H1 (cell line): Measurements from ENCODE around the gene STK16. TPM values are rescaled to one million over a fixed set of nuclear protein-coding genes. Genes with fewer than 3 reads are reported as not detected.

Source experiments
- BACH1 ChIP-seq: IDR thresholded peaks from 2 replicates; pipeline ENCODE4 v1.6.1; 2012; ENCODE audit warnings: low read length, improper control_type of control experiment
- BRCA1 ChIP-seq: IDR thresholded peaks from 2 replicates; pipeline ENCODE4 v1.6.1; 2012; ENCODE audit warnings: low read depth, low read length, improper control_type of control experiment
- CEBPB ChIP-seq: IDR thresholded peaks from 2 replicates; pipeline ENCODE4 v1.6.1; 2012; ENCODE audit warnings: low read depth, low read length
- CHD1 ChIP-seq: IDR thresholded peaks from 2 replicates; pipeline ENCODE4 v1.6.1; 2012; ENCODE audit warnings: low read depth, low read length, improper control_type of control experiment
- CHD2 ChIP-seq: IDR thresholded peaks from 2 replicates; pipeline ENCODE4 v1.6.1; 2012; ENCODE audit warnings: low read length, improper control_type of control experiment
- EZH2 ChIP-seq: fragments of 200-600 bp; sonication (generic); IDR thresholded peaks from 2 replicates; pipeline ENCODE4 v1.7.1; 2012; ENCODE audit warnings: low read depth, mild to moderate bottlenecking, moderate library complexity, low read length, inconsistent platforms; ENCODE audit not compliant: severe bottlenecking
- FOSL1 ChIP-seq: IDR thresholded peaks from 2 replicates; pipeline ENCODE4 v1.6.1; 2011; ENCODE audit warnings: mild to moderate bottlenecking, low read depth, low read length, moderate library complexity; ENCODE audit not compliant: insufficient read depth
- JUN ChIP-seq: IDR thresholded peaks from 2 replicates; pipeline ENCODE4 v1.6.1; 2011; ENCODE audit warnings: low read depth, mild to moderate bottlenecking, improper control_type of control experiment, low read length
- KDM1A ChIP-seq: fragments of 200-600, 300-600 bp; sonication (generic); IDR thresholded peaks from 2 replicates; pipeline ENCODE4 v1.7.1; 2016; ENCODE audit warnings: mild to moderate bottlenecking, low read length, borderline replicate concordance
- KDM4A ChIP-seq: IDR thresholded peaks from one replicate; pipeline ENCODE4 v1.7.1; 2012; ENCODE audit warnings: low read depth, mild to moderate bottlenecking, moderate library complexity, low read length, inconsistent platforms; ENCODE audit not compliant: severe bottlenecking
- PHF8 ChIP-seq: fragments of 200-600 bp; sonication (generic); conservative IDR thresholded peaks from 2 replicates; pipeline ENCODE4 v1.7.1; 2012; ENCODE audit warnings: low read depth, mild to moderate bottlenecking, inconsistent platforms, low read length, moderate library complexity
- POLR2AphosphoS5 ChIP-seq: IDR thresholded peaks from 2 replicates; pipeline ENCODE4 v1.6.1; 2011; ENCODE audit warnings: low read depth, low read length
- POU5F1 ChIP-seq: IDR thresholded peaks from 2 replicates; pipeline ENCODE4 v1.6.1; 2011; ENCODE audit warnings: low read depth, mild to moderate bottlenecking, low read length, moderate library complexity
- RAD21 ChIP-seq, 2 experiments: IDR thresholded peaks in 1 of 2; conservative IDR thresholded peaks in 1 of 2; 2 replicates each; pipeline ENCODE4 v1.6.1; 2011; ENCODE audit warnings: low read depth in 2 of 2, low read length in 2 of 2, improper control_type of control experiment in 1 of 2, inconsistent platforms in 1 of 2, mild to moderate bottlenecking in 1 of 2, moderate library complexity in 1 of 2
- RNF2 ChIP-seq: fragments of 200-900, 300-1000 bp; sonication (generic); IDR thresholded peaks from 2 replicates; pipeline ENCODE4 v1.7.1; 2016; ENCODE audit warnings: borderline replicate concordance, low read depth, mild to moderate bottlenecking, antibody characterized with exemption, low read length; ENCODE audit not compliant: poor library complexity, severe bottlenecking; ENCODE audit errors: missing control alignments
- RXRA ChIP-seq: IDR thresholded peaks from 2 replicates; pipeline ENCODE4 v1.6.1; 2011; ENCODE audit warnings: low read depth, mild to moderate bottlenecking, low read length, moderate library complexity; ENCODE audit not compliant: insufficient read depth
- SP1 ChIP-seq: IDR thresholded peaks from 2 replicates; pipeline ENCODE4 v1.6.1; 2011; ENCODE audit warnings: low read depth, low read length
- SP2 ChIP-seq: IDR thresholded peaks from 2 replicates; pipeline ENCODE4 v1.6.1; 2012; ENCODE audit warnings: mild to moderate bottlenecking, low read length, inconsistent platforms
- SRF ChIP-seq: IDR thresholded peaks from 2 replicates; pipeline ENCODE4 v1.6.1; 2011; ENCODE audit warnings: mild to moderate bottlenecking, low read depth, low read length, moderate library complexity
- TBP ChIP-seq: IDR thresholded peaks from 2 replicates; pipeline ENCODE4 v1.6.1; 2011; ENCODE audit warnings: low read depth, low read length, improper control_type of control experiment
- polyA plus RNA-seq, 7 experiments: library from polyadenylated mRNA; depleted of rRNA in 3 of 7; stranded (reverse) in 5 of 7; unstranded in 2 of 7; fragments of >200 nt in 5 of 7; fragments of 200-250 nt in 2 of 7; gene quantifications; 1 replicate in 5 of 7; 2 replicates in 1 of 7; 4 replicates in 1 of 7; pipeline versions ENCODE4 v1.2.1 to v1.2.3, GENCODE V29; 2011 to 2013; ENCODE audit warnings: missing spikeins in 2 of 7, mixed read lengths in 2 of 7
- total RNA-seq: library from RNA; stranded (reverse); fragmentation: NEBNext Ultra II Directional; extraction: Animal tissue kit (Norgen Biotek cat#: 25700); gene quantifications from 2 replicates; pipeline ENCODE4 v1.2.1, GENCODE V29; 2021
- TF ChIP-seq, protein P1 (sequence below), 3 experiments: IDR thresholded peaks; 1 replicate in 2 of 3; 2 replicates in 1 of 3; pipeline versions ENCODE4 v1.5.1 to v1.6.1; 2011; ENCODE audit warnings: low read length in 3 of 3, mild to moderate bottlenecking in 3 of 3, inconsistent platforms in 2 of 3, low read depth in 1 of 3, moderate library complexity in 1 of 3; ENCODE audit not compliant: insufficient read depth in 1 of 3; ENCODE audit errors: control extremely low read depth in 1 of 3

STK16 gene
- total and polyA plus RNA-seq, 2 of the 8 experiments (the other 6 are each of a cell fraction or from before 2014, with no cell fraction given): 21.3 to 51.4 TPM

DNA sequence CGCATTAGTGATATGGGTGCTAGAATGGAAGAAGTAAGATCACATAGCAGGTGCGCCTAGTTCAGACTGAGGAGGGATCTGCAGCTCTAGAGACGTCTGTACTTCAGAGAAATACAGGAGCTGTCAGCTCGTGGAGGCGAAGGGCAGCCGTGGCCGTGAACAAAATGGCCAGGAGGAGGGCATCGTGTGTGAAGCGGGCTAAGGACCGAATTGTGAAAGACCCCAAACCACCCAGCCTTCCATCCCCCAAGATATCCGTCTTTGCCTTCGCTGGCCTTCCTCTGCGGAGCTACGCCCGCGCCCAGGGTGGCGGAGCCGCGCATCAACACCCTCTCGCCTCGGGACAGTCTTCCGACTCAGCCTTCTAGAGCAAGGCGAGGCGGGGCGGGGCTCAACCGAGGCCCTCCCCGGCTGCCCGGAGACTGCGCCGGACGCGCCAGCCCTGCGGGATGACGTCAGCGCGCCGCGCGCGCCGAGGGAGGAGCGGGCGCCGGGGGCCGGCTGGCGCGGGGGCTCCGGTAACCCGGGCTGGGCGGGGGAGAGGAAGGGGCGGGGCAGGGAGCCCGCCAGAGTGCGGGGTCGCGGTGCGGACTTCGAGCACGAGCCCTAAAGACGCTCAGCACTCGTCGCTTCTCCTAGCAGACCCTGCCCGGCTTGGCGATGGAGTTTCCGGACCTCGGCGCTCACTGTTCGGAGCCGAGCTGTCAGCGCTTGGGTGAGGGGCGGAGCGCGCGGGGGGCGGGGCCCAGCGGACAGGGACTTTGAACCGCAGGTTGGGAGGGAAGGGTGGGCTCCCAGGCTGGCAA is 38.7 kb upstream of the STK16 start, which contains the start of gene ZFAND2B (continued):
- TF ChIP-seq POU5F1 (no peak), PHF8 (peak; percentile 46), CHD2 (no peak), EZH2 (no peak), KDM1A (no peak), SRF (peak; percentile 32; the same call in 1 of the 2 replicates), RAD21 (IDR thresholded peaks at IDR 0.05 in 1 of 2, conservative IDR thresholded peaks at IDR 0.05 in 1 of 2; ENCODE audit: low read depth in 2 of 2, low read length in 2 of 2) (peak in 1 of 2 experiments; percentile 15; a peak in 1 of 4 replicates), TBP (peak; percentile 58; the same call in 1 of the 2 replicates), BRCA1 (no peak), FOSL1 (no peak), POLR2AphosphoS5 (peak; percentile 87), BACH1 (no peak), KDM4A (peak; percentile 65), CEBPB (no peak), RXRA (no peak), JUN (no peak), SP2 (no peak), SP1 (no peak), RNF2 (no peak), CHD1 (no peak)
- TF ChIP-seq, protein P1, sequence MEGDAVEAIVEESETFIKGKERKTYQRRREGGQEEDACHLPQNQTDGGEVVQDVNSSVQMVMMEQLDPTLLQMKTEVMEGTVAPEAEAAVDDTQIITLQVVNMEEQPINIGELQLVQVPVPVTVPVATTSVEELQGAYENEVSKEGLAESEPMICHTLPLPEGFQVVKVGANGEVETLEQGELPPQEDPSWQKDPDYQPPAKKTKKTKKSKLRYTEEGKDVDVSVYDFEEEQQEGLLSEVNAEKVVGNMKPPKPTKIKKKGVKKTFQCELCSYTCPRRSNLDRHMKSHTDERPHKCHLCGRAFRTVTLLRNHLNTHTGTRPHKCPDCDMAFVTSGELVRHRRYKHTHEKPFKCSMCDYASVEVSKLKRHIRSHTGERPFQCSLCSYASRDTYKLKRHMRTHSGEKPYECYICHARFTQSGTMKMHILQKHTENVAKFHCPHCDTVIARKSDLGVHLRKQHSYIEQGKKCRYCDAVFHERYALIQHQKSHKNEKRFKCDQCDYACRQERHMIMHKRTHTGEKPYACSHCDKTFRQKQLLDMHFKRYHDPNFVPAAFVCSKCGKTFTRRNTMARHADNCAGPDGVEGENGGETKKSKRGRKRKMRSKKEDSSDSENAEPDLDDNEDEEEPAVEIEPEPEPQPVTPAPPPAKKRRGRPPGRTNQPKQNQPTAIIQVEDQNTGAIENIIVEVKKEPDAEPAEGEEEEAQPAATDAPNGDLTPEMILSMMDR (IDR thresholded peaks at IDR 0.05; ENCODE audit: control extremely low read depth in 1 of 3, insufficient read depth in 1 of 3, low read depth in 1 of 3, low read length in 3 of 3): no peak; a peak in 1 of 4 replicates
